GM11168 (cell line): ENCODE data around the gene DEFB128.

ENCODE experiments used
- in situ Hi-C: fragments of 300-500 bp; cut with MboI; formaldehyde crosslinking; loops from one replicate; pipeline ENCODE4 v1.12.0; 2022; ENCODE audit warnings: low sequenced_read_pairs; ENCODE audit not compliant: unreplicated experiment

Gene DEFB128

GRCh38 chr20:164618-165017 is 24.9 kb downstream of the DEFB128 start:
- in situ Hi-C loops, result no loop called here

GRCh38 chr20:157154-157553 is 32.4 kb downstream of the DEFB128 start, which contains the start of gene DEFB127:
DEFB127 (plus strand) TSS chr20:157454; CDS start chr20:157545, 91 bp downstream.
- in situ Hi-C loops, result no loop called here

- in situ Hi-C loops, result no loop called here
Observed at GRCh38 chr20:152131-152530, 37.4 kb downstream of the DEFB128 start.

GRCh38 chr20:145877-146276 is 43.6 kb downstream of the DEFB128 start:
- in situ Hi-C loops, result no loop called here

GRCh38 chr20:142290-142689 is 47.2 kb downstream of the DEFB128 start, which contains the start of gene DEFB126:
DEFB126 (plus strand) TSS chr20:142590; CDS start chr20:142629, 39 bp downstream.
- in situ Hi-C loops, result no loop called here
